WI38 (cell line): ENCODE data around the gene PARD3.
A peak's percentile ranks its signal among the peaks of the same experiment; 100 is the strongest.

Source experiments
- H3K4me3 ChIP-seq: 2 replicates; pipeline ENCODE4 v1.5.1; 2011; ENCODE audit warnings: low read depth, mild to moderate bottlenecking, control low read depth, low read length
- CTCF ChIP-seq: IDR thresholded peaks from 2 replicates; pipeline ENCODE4 v1.5.1; 2012; ENCODE audit warnings: low read depth, mild to moderate bottlenecking, control low read depth, low read length

The PARD3 gene

GRCh38 chr10:34526758-34527730, 288.1 kb downstream of the PARD3 start:
- H3K4me3 ChIP-seq: peak overlapping the region; percentile 14
- 0 out of 2 replicates have a peak, but pooled peaks have one; percentile 11 for TF ChIP-seq CTCF

DNA sequence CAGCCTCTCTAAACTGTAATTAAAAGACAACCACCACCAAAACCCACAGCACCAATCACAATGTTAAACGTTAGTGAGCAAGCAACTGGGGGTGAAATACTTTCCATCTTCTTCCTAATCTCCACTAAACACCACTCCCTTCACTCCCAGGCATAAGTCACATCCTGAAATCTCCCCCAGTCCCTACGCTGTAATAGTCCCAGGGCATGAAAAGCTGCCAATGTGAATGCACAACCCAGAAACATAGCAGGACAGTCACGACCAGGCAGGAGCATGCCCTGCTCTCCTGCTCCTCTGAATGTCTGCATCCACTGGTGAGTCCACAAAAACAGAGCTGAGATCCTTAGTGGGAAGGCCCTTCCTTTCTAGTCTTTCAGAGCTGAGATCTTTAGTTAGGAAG, 288.9 kb downstream of the PARD3 start:
- peak overlapping the region; percentile 8; the same call in 1 of the 2 replicates for H3K4me3 ChIP-seq
- TF ChIP-seq CTCF: no peak

GRCh38 chr10:34524369-34525091, 290.6 kb downstream of the PARD3 start:
- no peak for TF ChIP-seq CTCF

GRCh38 chr10:34523017-34523767, 291.9 kb downstream of the PARD3 start:
- no peak overlapping the region for H3K4me3 ChIP-seq
- TF ChIP-seq CTCF: no peak

More at GRCh38 chr10:34524369-34525091, 290.6 kb downstream of the PARD3 start:
- H3K4me3 ChIP-seq: no peak overlapping the region

DNA sequence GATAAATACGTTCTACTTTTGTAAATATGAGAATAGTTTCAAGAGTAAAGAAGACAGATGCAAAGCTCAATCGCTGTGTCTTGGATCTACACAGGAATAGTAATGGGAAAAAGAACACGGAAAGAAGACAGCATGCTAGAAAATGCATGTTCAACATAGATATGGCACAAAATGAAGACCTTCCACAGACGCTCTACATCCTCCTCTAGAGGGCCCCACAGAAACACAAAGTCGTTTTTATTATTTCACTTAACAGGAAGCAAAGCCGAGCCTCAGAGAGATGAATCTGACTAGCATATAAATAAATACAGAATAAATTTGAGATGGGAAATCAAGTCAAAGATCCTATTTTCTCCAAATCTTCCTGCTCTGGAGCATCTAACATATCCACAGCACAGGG, 292.6 kb downstream of the PARD3 start:
- no peak overlapping the region for H3K4me3 ChIP-seq
- peak; percentile 48 for TF ChIP-seq CTCF

- no peak for TF ChIP-seq CTCF
- no peak overlapping the region for H3K4me3 ChIP-seq
These were observed 294.6 kb downstream of the PARD3 start for GRCh38 chr10:34520510-34520909.
